ENCODE results near the gene PLPP4. TPM values are rescaled to one million over a fixed set of nuclear protein-coding genes. Genes with fewer than 3 reads are reported as not detected.

The PLPP4 gene
- total and polyA plus RNA-seq, 2 donors from 2014 or later: 6.4 to 11.2 TPM

DNA sequence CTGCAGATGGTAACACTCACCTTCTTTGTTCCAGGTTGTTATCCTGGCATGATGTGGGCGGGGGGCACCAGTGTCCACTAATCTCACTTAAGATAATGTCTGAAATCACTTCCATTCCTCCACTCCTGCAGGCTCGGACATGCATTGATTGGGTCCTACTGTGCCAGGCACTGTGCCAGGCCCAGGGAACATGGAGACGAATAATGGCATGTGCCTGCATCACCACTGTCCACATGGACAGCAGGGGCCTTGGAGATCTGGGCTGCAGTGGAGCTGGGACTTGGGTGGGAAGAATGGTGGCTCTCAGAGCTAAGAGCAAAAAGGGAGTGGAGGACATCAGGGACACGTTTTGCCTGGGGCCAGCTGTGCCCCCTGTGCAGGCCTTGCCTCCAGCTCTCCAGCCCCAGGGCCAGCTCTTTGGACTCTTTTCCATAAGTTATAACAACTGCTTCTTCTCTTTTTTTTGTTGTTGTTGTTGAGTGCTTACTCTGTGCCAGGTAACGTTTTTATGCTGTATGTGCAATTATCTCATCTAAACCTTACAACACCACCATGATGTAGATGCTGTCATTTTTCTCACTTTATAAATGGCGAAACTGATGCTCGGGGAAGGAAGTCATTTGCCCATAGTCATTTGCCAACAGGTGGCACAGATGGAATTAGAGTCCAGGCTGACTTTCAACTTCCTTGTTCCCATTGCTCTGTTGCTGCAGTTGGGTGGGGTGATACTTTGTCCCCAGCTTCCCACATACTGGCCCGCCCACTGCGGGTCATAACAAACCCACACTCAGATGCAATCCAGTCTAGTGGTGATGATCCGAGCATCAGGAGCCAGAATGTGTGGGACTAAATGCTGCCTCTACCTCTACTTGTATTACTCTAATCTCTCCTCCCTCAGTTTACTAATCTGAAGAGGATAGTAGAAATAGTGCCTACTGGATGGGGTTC is 19.1 kb downstream of the PLPP4 start:
- TF ChIP-seq, protein P1, sequence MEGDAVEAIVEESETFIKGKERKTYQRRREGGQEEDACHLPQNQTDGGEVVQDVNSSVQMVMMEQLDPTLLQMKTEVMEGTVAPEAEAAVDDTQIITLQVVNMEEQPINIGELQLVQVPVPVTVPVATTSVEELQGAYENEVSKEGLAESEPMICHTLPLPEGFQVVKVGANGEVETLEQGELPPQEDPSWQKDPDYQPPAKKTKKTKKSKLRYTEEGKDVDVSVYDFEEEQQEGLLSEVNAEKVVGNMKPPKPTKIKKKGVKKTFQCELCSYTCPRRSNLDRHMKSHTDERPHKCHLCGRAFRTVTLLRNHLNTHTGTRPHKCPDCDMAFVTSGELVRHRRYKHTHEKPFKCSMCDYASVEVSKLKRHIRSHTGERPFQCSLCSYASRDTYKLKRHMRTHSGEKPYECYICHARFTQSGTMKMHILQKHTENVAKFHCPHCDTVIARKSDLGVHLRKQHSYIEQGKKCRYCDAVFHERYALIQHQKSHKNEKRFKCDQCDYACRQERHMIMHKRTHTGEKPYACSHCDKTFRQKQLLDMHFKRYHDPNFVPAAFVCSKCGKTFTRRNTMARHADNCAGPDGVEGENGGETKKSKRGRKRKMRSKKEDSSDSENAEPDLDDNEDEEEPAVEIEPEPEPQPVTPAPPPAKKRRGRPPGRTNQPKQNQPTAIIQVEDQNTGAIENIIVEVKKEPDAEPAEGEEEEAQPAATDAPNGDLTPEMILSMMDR (IDR thresholded peaks at IDR 0.05; ENCODE audit: borderline replicate concordance, extremely low read depth, insufficient read depth): no peak
- FAIRE-seq (no peak), DNase-seq (no peak)
- Histone ChIP-seq H3K27ac (ENCODE audit: low read depth in 2 of 2, low read length in 2 of 2) (no peak overlapping the region), H3K27me3 (ENCODE audit: control insufficient read depth, insufficient read depth, low read length) (no peaks in the 10 kb centered on the region), H3K9ac (ENCODE audit: low read length in 3 of 3) (no peak overlapping the region), H3K4me1 (ENCODE audit: control insufficient read depth in 2 of 3, insufficient read depth in 2 of 3, low read depth in 1 of 3, low read length in 3 of 3) (peaks cover 0 to 8% (median 3%) of the 10 kb centered on the region in 3 donors), H3K9me3 (ENCODE audit: control insufficient read depth in 2 of 3, insufficient read depth in 1 of 3, low read length in 3 of 3) (peaks cover 0 to 2% (median 0%) of the 10 kb centered on the region in 3 donors), H3K4me3 (ENCODE audit: low read length in 3 of 3) (peak overlapping the region in 1 of 3 donors; percentile 14), H3K36me3 (ENCODE audit: control insufficient read depth in 2 of 3, insufficient read depth in 3 of 3, low read length in 3 of 3) (no peaks in the 10 kb centered on the region)
- intact Hi-C loops (cut with DNase I): no loop called here

GRCh38 chr10:120477021-120477742 is 20.2 kb downstream of the PLPP4 start:
- intact Hi-C loops (cut with DNase I): no loop called here
- no peaks in the 10 kb centered on the region for H3K27me3 ChIP-seq (ENCODE audit: control insufficient read depth, insufficient read depth, low read length)
- TF ChIP-seq, protein P1 (IDR thresholded peaks at IDR 0.05; ENCODE audit: borderline replicate concordance, extremely low read depth, insufficient read depth): no peak
- peak in 2 of 5 donors; percentile 20 to 32 for DNase-seq
- H3K36me3 ChIP-seq (ENCODE audit: control insufficient read depth in 2 of 3, insufficient read depth in 3 of 3, low read length in 3 of 3): no peaks in the 10 kb centered on the region
- H3K4me1 ChIP-seq (ENCODE audit: control insufficient read depth in 2 of 3, insufficient read depth in 2 of 3, low read depth in 1 of 3, low read length in 3 of 3): peaks cover 0 to 8% (median 3%) of the 10 kb centered on the region in 3 donors
- H3K4me3 ChIP-seq (ENCODE audit: low read length in 3 of 3): peak overlapping the region in 1 of 3 donors; percentile 14
- no peak overlapping the region for H3K27ac ChIP-seq (ENCODE audit: low read depth in 2 of 2, low read length in 2 of 2)
- no peak overlapping the region for H3K9ac ChIP-seq (ENCODE audit: low read length in 3 of 3)
- peaks cover 0 to 4% (median 2%) of the 10 kb centered on the region in 3 donors for H3K9me3 ChIP-seq (ENCODE audit: control insufficient read depth in 2 of 3, insufficient read depth in 1 of 3, low read length in 3 of 3)
- no peak for FAIRE-seq

DNA sequence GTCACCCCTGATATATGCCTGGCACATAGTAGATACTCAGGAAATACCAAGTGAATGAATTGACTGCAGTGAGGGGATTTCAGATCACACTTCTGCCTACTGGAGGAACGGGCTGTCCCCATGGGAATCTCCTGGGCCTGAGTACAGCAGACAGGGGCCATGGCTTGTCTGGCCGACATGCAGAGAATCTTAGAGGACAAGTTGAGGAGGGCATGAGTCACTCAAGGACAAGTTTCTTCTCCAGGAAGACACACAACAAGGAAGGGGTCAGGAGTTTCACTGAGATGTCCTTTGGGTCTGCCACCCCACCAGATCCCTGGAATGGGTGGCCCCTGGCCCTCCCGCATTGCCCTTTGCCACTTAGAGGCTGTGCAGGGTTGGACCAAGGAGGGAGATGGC is 20.7 kb downstream of the PLPP4 start:
- H3K9me3 ChIP-seq (ENCODE audit: control insufficient read depth in 2 of 3, insufficient read depth in 1 of 3, low read length in 3 of 3): peaks cover 0 to 4% (median 0%) of the 10 kb centered on the region in 3 donors
- H3K4me1 ChIP-seq (ENCODE audit: control insufficient read depth in 2 of 3, insufficient read depth in 2 of 3, low read depth in 1 of 3, low read length in 3 of 3): peaks cover 0 to 8% (median 3%) of the 10 kb centered on the region in 3 donors
- TF ChIP-seq, protein P1 (IDR thresholded peaks at IDR 0.05; ENCODE audit: borderline replicate concordance, extremely low read depth, insufficient read depth): no peak
- DNase-seq (no peak), FAIRE-seq (no peak)
- no peak overlapping the region for H3K4me3 ChIP-seq (ENCODE audit: low read length in 3 of 3)
- no peaks in the 10 kb centered on the region for H3K27me3 ChIP-seq (ENCODE audit: control insufficient read depth, insufficient read depth, low read length)
- no peaks in the 10 kb centered on the region for H3K36me3 ChIP-seq (ENCODE audit: control insufficient read depth in 2 of 3, insufficient read depth in 3 of 3, low read length in 3 of 3)
- no peak overlapping the region for H3K27ac ChIP-seq (ENCODE audit: low read depth in 2 of 2, low read length in 2 of 2)
- intact Hi-C loops (cut with DNase I): no loop called here
- no peak overlapping the region for H3K9ac ChIP-seq (ENCODE audit: low read length in 3 of 3)

All from kidney (tissue), 14 donors.